Omental fat pad (tissue), 4 donors: ENCODE results near the gene PNRC1. TPM values are rescaled to one million over a fixed set of nuclear protein-coding genes. Genes with fewer than 3 reads are reported as not detected.

ENCODE experiments used
- small RNA-seq: library from RNA; depleted of rRNA; stranded (forward); fragments of <200 nt; gene quantifications from one replicate; pipeline ENCODE3, GENCODE V24; 2016
- total RNA-seq, 4 donors: library from RNA; depleted of rRNA; stranded (reverse); fragments of >200 nt; gene quantifications; one replicate each; pipeline ENCODE4 v1.1.0, GENCODE V29; 2016

Gene PNRC1
- total RNA-seq, 4 donors from 2014 or later, result 179 to 395 (median 279) TPM

Small RNA genes lying within 50 kb of the gene (small RNA-seq; reads per million reads assigned to genes)
- gene RN7SL336P (not detected), gene RNU2-61P (0.64 reads per million)

Other genes starting within 250 kb of the PNRC1 start
- 10 to 100 TPM; 12.6 to 21.7 (median 17.7) TPM for gene RNGTT, start 117.1 kb upstream of the PNRC1 start, total RNA-seq
- 1 to 10 TPM in 2 of 4 donors, under 1 TPM in 1, not detected in 1; 0.25 to 3.4 (median 3.2) TPM for gene SRSF12, start 37.3 kb downstream of the PNRC1 start, total RNA-seq
- gene PM20D2, start 65.3 kb downstream of the PNRC1 start, total RNA-seq, result 10 to 100 TPM in 2 of 4 donors, 1 to 10 TPM in 2; 7.1 to 13.5 (median 10.1) TPM
- not detected for gene GABRR1, start 136.6 kb downstream of the PNRC1 start, total RNA-seq
- gene GABRR2, start 234.5 kb downstream of the PNRC1 start, total RNA-seq, result 1 to 10 TPM in 3 of 4 donors, under 1 TPM in 1; 0.50 to 2.4 (median 1.3) TPM